ENCODE results near the gene VPS13C.

Gene VPS13C

GRCh38 chr15:61951949-61952348 is 108.3 kb downstream of the VPS13C start:
- no peak overlapping the region for H3K27ac ChIP-seq
- no peaks in the 10 kb centered on the region for H4K20me1 ChIP-seq (ENCODE audit: insufficient read depth)
- no peaks in the 10 kb centered on the region for H3K36me3 ChIP-seq (ENCODE audit: insufficient read depth)
- no peak overlapping the region for H2AFZ ChIP-seq (ENCODE audit: low read depth)
- H3K27me3 ChIP-seq (ENCODE audit: insufficient read depth, low read depth): no peaks in the 10 kb centered on the region
- no peak overlapping the region for H3K9ac ChIP-seq
- no peak overlapping the region for H3K4me3 ChIP-seq (IDR thresholded peaks at IDR 0.05; ENCODE audit: insufficient read depth, low read depth, low read length)
- no peaks in the 10 kb centered on the region for H3K79me2 ChIP-seq (ENCODE audit: insufficient read depth, low read depth)
- no peaks in the 10 kb centered on the region for H3K4me1 ChIP-seq (ENCODE audit: low read depth, poor library complexity, severe bottlenecking)
- no peak overlapping the region for H3K4me2 ChIP-seq
- TF ChIP-seq, protein P1, sequence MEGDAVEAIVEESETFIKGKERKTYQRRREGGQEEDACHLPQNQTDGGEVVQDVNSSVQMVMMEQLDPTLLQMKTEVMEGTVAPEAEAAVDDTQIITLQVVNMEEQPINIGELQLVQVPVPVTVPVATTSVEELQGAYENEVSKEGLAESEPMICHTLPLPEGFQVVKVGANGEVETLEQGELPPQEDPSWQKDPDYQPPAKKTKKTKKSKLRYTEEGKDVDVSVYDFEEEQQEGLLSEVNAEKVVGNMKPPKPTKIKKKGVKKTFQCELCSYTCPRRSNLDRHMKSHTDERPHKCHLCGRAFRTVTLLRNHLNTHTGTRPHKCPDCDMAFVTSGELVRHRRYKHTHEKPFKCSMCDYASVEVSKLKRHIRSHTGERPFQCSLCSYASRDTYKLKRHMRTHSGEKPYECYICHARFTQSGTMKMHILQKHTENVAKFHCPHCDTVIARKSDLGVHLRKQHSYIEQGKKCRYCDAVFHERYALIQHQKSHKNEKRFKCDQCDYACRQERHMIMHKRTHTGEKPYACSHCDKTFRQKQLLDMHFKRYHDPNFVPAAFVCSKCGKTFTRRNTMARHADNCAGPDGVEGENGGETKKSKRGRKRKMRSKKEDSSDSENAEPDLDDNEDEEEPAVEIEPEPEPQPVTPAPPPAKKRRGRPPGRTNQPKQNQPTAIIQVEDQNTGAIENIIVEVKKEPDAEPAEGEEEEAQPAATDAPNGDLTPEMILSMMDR (conservative IDR thresholded peaks at IDR 0.05; ENCODE audit: low read depth, low read length): no peak

- Histone ChIP-seq H3K9ac (no peak overlapping the region), H3K27ac (no peak overlapping the region), H3K27me3 (ENCODE audit: insufficient read depth, low read depth) (no peaks in the 10 kb centered on the region), H3K4me3 (IDR thresholded peaks at IDR 0.05; ENCODE audit: insufficient read depth, low read depth, low read length) (no peak overlapping the region), H3K4me1 (ENCODE audit: low read depth, poor library complexity, severe bottlenecking) (no peaks in the 10 kb centered on the region), H2AFZ (ENCODE audit: low read depth) (no peak overlapping the region), H4K20me1 (ENCODE audit: insufficient read depth) (no peaks in the 10 kb centered on the region), H3K4me2 (no peak overlapping the region), H3K36me3 (ENCODE audit: insufficient read depth) (no peaks in the 10 kb centered on the region), H3K79me2 (ENCODE audit: insufficient read depth, low read depth) (no peaks in the 10 kb centered on the region)
- TF ChIP-seq, protein P1 (conservative IDR thresholded peaks at IDR 0.05; ENCODE audit: low read depth, low read length): no peak
These were observed 113.5 kb downstream of the VPS13C start for GRCh38 chr15:61946778-61947177.

DNA sequence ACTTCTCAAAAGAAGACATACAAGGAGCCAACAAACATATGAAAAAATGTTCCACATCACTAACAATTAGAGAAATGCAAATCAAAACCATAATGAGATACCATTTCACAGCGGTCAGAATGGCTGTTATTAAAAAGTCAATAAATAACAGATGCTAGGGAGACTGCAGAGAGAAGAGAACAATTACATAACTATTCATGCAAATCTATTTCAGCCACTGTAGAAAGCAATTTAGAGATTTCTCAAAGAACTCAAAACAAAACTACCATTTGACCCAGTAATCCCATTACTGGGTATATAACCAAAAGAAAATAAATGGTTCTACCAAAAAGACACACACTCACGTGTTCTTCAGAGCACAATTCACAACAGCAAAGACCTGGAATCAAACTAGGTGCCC is 116.3 kb downstream of the VPS13C start:
- no peak overlapping the region for H2AFZ ChIP-seq (ENCODE audit: low read depth)
- no peaks in the 10 kb centered on the region for H3K79me2 ChIP-seq (ENCODE audit: insufficient read depth, low read depth)
- no peaks in the 10 kb centered on the region for H4K20me1 ChIP-seq (ENCODE audit: insufficient read depth)
- H3K4me2 ChIP-seq: no peak overlapping the region
- TF ChIP-seq, protein P1 (conservative IDR thresholded peaks at IDR 0.05; ENCODE audit: low read depth, low read length): no peak
- no peaks in the 10 kb centered on the region for H3K27me3 ChIP-seq (ENCODE audit: insufficient read depth, low read depth)
- no peak overlapping the region for H3K4me3 ChIP-seq (IDR thresholded peaks at IDR 0.05; ENCODE audit: insufficient read depth, low read depth, low read length)
- no peaks in the 10 kb centered on the region for H3K36me3 ChIP-seq (ENCODE audit: insufficient read depth)
- H3K9ac ChIP-seq: no peak overlapping the region
- no peak overlapping the region for H3K27ac ChIP-seq
- no peaks in the 10 kb centered on the region for H3K4me1 ChIP-seq (ENCODE audit: low read depth, poor library complexity, severe bottlenecking)

GRCh38 chr15:61938249-61938648 is 122.0 kb downstream of the VPS13C start:
- H3K4me2 ChIP-seq: no peak overlapping the region
- no peak overlapping the region for H3K9ac ChIP-seq
- no peak overlapping the region for H2AFZ ChIP-seq (ENCODE audit: low read depth)
- H4K20me1 ChIP-seq (ENCODE audit: insufficient read depth): no peaks in the 10 kb centered on the region
- no peak overlapping the region for H3K27ac ChIP-seq
- H3K36me3 ChIP-seq (ENCODE audit: insufficient read depth): no peaks in the 10 kb centered on the region
- no peaks in the 10 kb centered on the region for H3K27me3 ChIP-seq (ENCODE audit: insufficient read depth, low read depth)
- H3K79me2 ChIP-seq (ENCODE audit: insufficient read depth, low read depth): no peaks in the 10 kb centered on the region
- TF ChIP-seq, protein P1 (conservative IDR thresholded peaks at IDR 0.05; ENCODE audit: low read depth, low read length): no peak
- H3K4me1 ChIP-seq (ENCODE audit: low read depth, poor library complexity, severe bottlenecking): no peaks in the 10 kb centered on the region
- H3K4me3 ChIP-seq (IDR thresholded peaks at IDR 0.05; ENCODE audit: insufficient read depth, low read depth, low read length): no peak overlapping the region

Data from KMS-11 (cell line).